Spinal cord (tissue), 10 donors: Measurements from ENCODE around the gene AP3B2. TPM values are rescaled to one million over a fixed set of nuclear protein-coding genes. Genes with fewer than 3 reads are reported as not detected.
A peak's percentile ranks its signal among the peaks of the same experiment; 100 is the strongest.

Source experiments
- DNase-seq, 6 donors: peaks; one replicate each; pipeline versions ENCODE4 v3.0.0 to v3.0.0-alpha.2; 2013 to 2015; ENCODE audit warnings: low spot score in 6 of 6, low read depth in 4 of 6
- H3K27ac ChIP-seq: one replicate; pipeline ENCODE4 v1.5.1; 2013; ENCODE audit warnings: low read depth, low read length, control low read depth
- H3K27me3 ChIP-seq: one replicate; pipeline ENCODE4 v1.6.1; 2013; ENCODE audit warnings: low read length; ENCODE audit not compliant: control insufficient read depth, insufficient read depth
- H3K36me3 ChIP-seq: one replicate; pipeline ENCODE4 v1.6.1; 2013; ENCODE audit warnings: low read length; ENCODE audit not compliant: control insufficient read depth, insufficient read depth
- H3K4me1 ChIP-seq: one replicate; pipeline ENCODE4 v1.6.1; 2013; ENCODE audit warnings: low read length; ENCODE audit not compliant: control insufficient read depth, insufficient read depth
- H3K4me3 ChIP-seq: one replicate; pipeline ENCODE4 v1.5.1; 2013; ENCODE audit warnings: low read depth, low read length, control low read depth
- H3K9me3 ChIP-seq: one replicate; pipeline ENCODE4 v1.6.1; 2013; ENCODE audit warnings: low read length; ENCODE audit not compliant: control insufficient read depth, insufficient read depth
- WGBS: methylation state at CpG from one replicate; pipeline ENCODE4 v1.1.5; 2013; ENCODE audit warnings: missing lambda C conversion rate; ENCODE audit not compliant: insufficient coverage; 5-methylcytosine and 5-hydroxymethylcytosine counted together
- polyA plus RNA-seq, 2 donors: library from polyadenylated mRNA; unstranded; fragments of 120-200 nt; gene quantifications; one replicate each; pipeline ENCODE4 v1.2.1, GENCODE V29; 2013; ENCODE audit not compliant: insufficient read length in 2 of 2
- total RNA-seq, 2 donors: library from RNA; depleted of rRNA in 1 of 2; stranded (reverse); fragments of 120-200 nt in 1 of 2; fragments of >200 nt in 1 of 2; gene quantifications; one replicate each; pipeline versions ENCODE4 v1.2.3 to v1.2.4, GENCODE V29; 2013 to 2014
- donor health status: healthy.

Gene AP3B2
- total and polyA plus RNA-seq, 4 donors = 19.3 to 138 (median 71.7) TPM

- H3K9me3 ChIP-seq = no peaks in the 10 kb centered on the region
- DNase-seq = no peak
- peaks cover 1% of the 10 kb centered on the region for H3K4me1 ChIP-seq
- H3K27ac ChIP-seq = no peak overlapping the region
- H3K27me3 ChIP-seq = peaks cover 10% of the 10 kb centered on the region
- 33% methylated on average over 1 of the region's 3 CpGs for WGBS
- peaks cover 9% of the 10 kb centered on the region for H3K36me3 ChIP-seq
- no peak overlapping the region for H3K4me3 ChIP-seq
Observed at GRCh38 chr15:82653483-82654168, 56.0 kb downstream of the AP3B2 start.

- no peak for DNase-seq
- no CpG with 5 or more reads among the region's 2 CpGs for whole genome bisulfite sequencing
- Histone ChIP-seq H3K27ac (no peak overlapping the region), H3K4me3 (no peak overlapping the region), H3K36me3 (peaks cover 3% of the 10 kb centered on the region), H3K27me3 (peaks cover 25% of the 10 kb centered on the region), H3K4me1 (peaks cover 17% of the 10 kb centered on the region), H3K9me3 (no peaks in the 10 kb centered on the region)
Observed at GRCh38 chr15:82651708-82652107, 58.0 kb downstream of the AP3B2 start.

- DNase-seq = peak in 1 of 6 donors; percentile 22
Observed at GRCh38 chr15:82650046-82650670, 59.5 kb downstream of the AP3B2 start.

DNA sequence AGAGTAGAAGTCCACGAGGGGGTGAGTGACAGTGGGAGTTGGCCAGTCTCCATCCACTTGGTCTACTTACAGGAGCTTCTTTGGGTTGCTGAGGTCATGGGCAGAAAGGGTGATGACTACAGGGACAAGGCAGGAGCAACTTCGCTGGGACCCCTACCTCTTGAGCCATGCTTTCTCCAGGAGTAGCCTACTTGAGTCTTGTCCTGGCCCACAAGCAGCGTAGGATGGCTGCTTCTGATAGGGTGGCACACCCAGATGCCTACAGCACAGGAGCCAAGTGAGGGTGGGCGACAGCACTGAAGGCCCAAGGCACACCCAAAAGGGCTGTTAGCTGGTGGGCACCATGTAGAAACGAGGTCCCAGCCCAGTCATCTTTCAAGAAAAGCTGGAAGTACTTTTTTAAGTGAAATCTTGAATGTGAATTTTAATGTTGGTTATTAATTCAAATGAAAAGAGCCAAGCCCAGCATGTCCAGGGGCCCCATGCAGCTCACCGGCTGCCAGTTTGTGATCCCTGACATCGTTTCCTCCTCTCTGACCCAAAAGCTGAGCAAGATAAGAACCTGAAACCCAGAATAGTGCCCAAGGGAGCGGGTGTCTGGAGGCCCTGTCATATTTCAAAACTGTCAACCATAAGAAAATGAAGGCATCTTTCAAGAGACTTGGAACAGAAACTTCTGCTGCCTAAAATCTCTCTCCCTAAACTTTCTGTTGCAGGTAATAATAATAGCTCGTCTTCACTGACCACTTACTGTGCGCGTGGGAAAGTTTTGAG lies 60.3 kb downstream of the AP3B2 start:
- DNase-seq = no peak
- Histone ChIP-seq H3K4me1 (peaks cover 27% of the 10 kb centered on the region), H3K27ac (no peak overlapping the region), H3K36me3 (peaks cover 2% of the 10 kb centered on the region), H3K27me3 (peaks cover 47% of the 10 kb centered on the region), H3K4me3 (no peak overlapping the region), H3K9me3 (no peaks in the 10 kb centered on the region)
- WGBS = 88% methylated on average over 8 of the region's 11 CpGs

More at GRCh38 chr15:82650046-82650670, 59.5 kb downstream of the AP3B2 start:
- peaks cover 40% of the 10 kb centered on the region for H3K27me3 ChIP-seq
- no peak overlapping the region for H3K4me3 ChIP-seq
- H3K36me3 ChIP-seq = peaks cover 2% of the 10 kb centered on the region
- H3K27ac ChIP-seq = no peak overlapping the region
- no peaks in the 10 kb centered on the region for H3K9me3 ChIP-seq
- peaks cover 27% of the 10 kb centered on the region for H3K4me1 ChIP-seq

- H3K27ac ChIP-seq = no peak overlapping the region
Observed at GRCh38 chr15:82648257-82649103, 61.2 kb downstream of the AP3B2 start.

DNA sequence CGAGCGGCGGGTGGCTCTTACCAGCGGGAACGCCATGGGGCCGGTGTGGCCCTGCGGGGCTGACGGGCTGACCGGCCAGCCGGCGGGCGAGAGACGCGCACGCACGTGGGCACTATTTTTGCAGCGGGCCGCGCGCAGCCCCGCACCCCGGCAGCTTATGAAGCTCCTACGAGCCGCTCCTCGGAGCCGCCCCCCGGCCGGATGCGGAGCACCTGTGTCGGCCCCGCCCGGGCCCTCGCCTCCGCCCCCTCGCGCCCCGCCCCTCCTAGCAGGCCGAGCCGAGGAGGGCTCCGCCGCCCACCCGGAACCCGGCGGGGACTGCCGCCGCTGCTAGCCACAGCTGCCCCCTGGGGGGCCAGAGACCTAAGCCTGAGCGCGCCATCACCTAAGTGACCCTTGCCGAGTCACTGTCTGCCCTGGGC lies 61.8 kb downstream of the AP3B2 start:
- H3K27ac ChIP-seq = no peak overlapping the region
- peaks cover 57% of the 10 kb centered on the region for H3K27me3 ChIP-seq
- under 1% methylated on average over 49 of the region's 49 CpGs for WGBS
- no peak for DNase-seq
- H3K4me1 ChIP-seq = peaks cover 27% of the 10 kb centered on the region
- peaks cover 2% of the 10 kb centered on the region for H3K36me3 ChIP-seq
- no peaks in the 10 kb centered on the region for H3K9me3 ChIP-seq
- H3K4me3 ChIP-seq = no peak overlapping the region

More at GRCh38 chr15:82648257-82649103, 61.2 kb downstream of the AP3B2 start:
- Histone ChIP-seq H3K4me3 (no peak overlapping the region), H3K9me3 (no peaks in the 10 kb centered on the region), H3K36me3 (peaks cover 2% of the 10 kb centered on the region), H3K4me1 (peaks cover 27% of the 10 kb centered on the region), H3K27me3 (peaks cover 54% of the 10 kb centered on the region)
- DNase-seq = peak in 1 of 6 donors; percentile 19
- WGBS = 9% methylated on average over 39 of the region's 41 CpGs

GRCh38 chr15:82647045-82647834 lies 62.4 kb downstream of the AP3B2 start, which contains the start of gene CPEB1:
Gene CPEB1 (minus strand): TSS chr15:82647363. CDS start chr15:82628459, 18,904 bp downstream.
- peaks cover 27% of the 10 kb centered on the region for H3K4me1 ChIP-seq
- no peak within 1 kb of the TSS for H3K4me3 ChIP-seq
- peaks cover 2% of the 10 kb centered on the region for H3K36me3 ChIP-seq
- H3K27me3 ChIP-seq = peaks cover 59% of the 10 kb centered on the region
- no peak within 1 kb of the TSS for H3K27ac ChIP-seq
- 5% methylated on average over 96 of the region's 96 CpGs for WGBS
- no peaks in the 10 kb centered on the region for H3K9me3 ChIP-seq
- peak in 2 of 6 donors; percentile 49 to 54 for DNase-seq

DNA sequence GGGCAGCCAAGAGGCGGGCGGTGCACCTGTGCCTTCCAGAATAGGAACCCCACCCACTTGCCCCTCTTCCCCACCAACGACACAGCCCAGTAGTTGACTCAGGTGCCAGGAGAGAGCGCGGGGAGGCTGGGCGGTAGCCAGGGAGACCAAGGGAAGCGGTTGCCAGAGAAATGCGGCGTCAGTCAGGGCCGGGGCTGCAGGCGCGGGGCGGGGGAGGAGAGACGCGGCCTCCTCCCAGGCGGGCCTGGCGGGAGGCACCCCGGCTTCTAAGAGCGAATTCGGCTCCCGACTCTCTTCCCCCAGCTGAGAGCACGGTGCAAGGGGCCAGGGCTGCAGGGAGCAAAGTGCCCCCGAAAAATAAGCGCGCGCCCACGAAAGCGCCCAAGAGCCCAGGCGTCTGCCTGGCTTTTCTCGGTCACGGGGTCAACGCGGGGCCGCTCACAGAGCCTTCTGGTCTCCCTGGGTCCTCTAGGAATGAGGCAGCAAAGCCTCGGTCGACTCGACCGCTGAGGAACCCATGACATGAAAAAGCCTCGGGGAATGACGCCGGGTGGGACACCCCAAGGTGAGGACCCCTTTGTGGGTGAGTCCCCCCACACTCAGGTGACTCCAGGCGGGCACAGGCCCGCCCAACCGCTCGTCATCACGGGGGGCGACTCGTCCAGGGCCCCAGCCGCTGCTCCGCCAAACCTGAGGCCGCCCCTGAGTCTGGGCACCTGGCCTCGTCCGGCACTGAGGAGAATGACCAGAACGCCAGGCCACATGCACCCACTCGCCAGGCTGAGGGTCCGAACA lies 63.2 kb downstream of the AP3B2 start:
- Histone ChIP-seq H3K27ac (no peak overlapping the region), H3K27me3 (peaks cover 67% of the 10 kb centered on the region), H3K36me3 (peaks cover 2% of the 10 kb centered on the region), H3K4me3 (no peak overlapping the region), H3K9me3 (no peaks in the 10 kb centered on the region), H3K4me1 (peaks cover 27% of the 10 kb centered on the region)
- DNase-seq = peak in 2 of 6 donors; percentile 34 to 54
- WGBS = 13% methylated on average over 54 of the region's 56 CpGs
